ENCODE data around the gene LNPK. TPM values are rescaled to one million over a fixed set of nuclear protein-coding genes. Genes with fewer than 3 reads are reported as not detected.

The LNPK gene
- total RNA-seq, 1 experiment from 2014 or later = 10.3 TPM

DNA sequence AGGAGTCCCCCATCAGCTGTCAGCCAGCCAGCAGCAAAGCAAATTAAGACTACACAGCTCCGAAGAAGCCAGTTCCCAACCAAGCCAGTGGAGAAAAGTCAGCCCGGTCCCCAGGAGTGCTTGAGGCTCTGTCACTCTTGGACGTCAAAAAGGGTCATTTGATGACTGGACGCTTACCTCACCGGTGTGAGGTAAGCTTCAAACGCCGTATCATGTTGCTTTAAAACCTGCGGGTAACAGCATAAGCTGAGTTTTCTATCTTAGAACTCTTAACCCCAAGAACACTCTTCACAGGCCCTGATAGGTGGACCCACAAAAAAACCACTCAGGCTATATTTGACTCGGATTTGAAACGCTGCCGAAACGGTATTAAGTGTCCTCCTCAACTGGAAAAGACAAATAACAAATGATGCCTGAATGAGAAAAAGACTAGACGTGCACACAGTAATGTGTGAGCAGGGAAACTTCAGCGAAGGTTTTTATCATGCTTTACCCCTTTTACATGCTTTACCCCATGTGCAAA lies 682 bp upstream of the LNPK start:
- H3K27ac Mint-ChIP-seq = peak overlapping the region; percentile 26; the same call in 1 of the 2 replicates
- ChIA-PET CTCF (interaction anchor here (2.0 to 2.5 kb wide), 2 partner anchors 95 to 313 kb away, joined by 7 to 9 read pairs; no protein-coding TSS in a partner anchor), POLR2A (interaction anchor here (0.6 kb wide), 1 partner anchor 26 kb away, joined by 3 read pairs; no protein-coding TSS in a partner anchor)
- ATAC-seq = no peak
- TF ChIP-seq CBFB (CRISPR knock-in tag; IDR thresholded peaks at IDR 0.05; ENCODE audit: low read depth) (no peak), JAZF1 (CRISPR knock-in tag; IDR thresholded peaks at IDR 0.05) (no peak), CREB1 (CRISPR knock-in tag; IDR thresholded peaks at IDR 0.05) (no peak), ZNF121 (CRISPR knock-in tag; IDR thresholded peaks at IDR 0.05) (no peak), RORB (CRISPR knock-in tag; IDR thresholded peaks at IDR 0.05) (no peak), ETV6 (CRISPR knock-in tag; IDR thresholded peaks at IDR 0.05) (no peak), MYBL2 (CRISPR knock-in tag; IDR thresholded peaks at IDR 0.05) (no peak), HMGA2 (CRISPR knock-in tag; IDR thresholded peaks at IDR 0.05) (no peak)
- TF ChIP-seq, protein P1, sequence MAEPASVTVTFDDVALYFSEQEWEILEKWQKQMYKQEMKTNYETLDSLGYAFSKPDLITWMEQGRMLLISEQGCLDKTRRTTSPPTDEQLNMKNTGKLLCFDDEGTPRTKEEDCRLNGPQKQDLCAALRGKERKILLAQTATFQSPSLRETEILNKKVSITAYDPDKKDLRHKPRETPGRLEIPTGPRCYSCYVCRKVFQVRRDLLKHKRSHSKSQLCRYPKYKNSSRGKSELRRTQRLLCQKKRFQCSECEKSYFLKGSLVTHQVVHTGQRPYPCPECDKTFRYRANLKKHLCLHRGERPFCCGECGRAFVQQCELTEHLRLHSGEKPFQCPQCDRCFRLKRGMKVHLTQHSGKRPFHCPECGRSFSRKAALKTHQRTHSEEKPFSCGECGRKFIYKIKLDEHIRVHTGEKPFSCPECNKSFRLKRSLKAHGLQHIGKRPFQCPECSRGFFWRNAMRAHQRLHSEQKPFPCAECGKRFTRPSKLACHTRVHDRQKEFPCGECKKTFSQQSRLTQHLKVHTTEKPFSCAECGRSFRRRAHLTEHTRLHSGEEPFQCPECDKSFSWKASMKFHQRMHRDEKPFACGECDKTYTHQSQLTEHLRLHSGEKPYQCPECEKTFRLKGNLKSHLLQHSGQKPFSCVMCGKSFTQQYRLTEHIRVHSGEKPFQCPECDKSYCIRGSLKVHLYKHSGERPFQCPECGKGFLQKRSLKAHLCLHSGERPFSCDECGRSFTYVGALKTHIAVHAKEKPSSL (CRISPR knock-in tag; conservative IDR thresholded peaks at IDR 0.05) = no peak
- TF ChIP-seq, protein P2, sequence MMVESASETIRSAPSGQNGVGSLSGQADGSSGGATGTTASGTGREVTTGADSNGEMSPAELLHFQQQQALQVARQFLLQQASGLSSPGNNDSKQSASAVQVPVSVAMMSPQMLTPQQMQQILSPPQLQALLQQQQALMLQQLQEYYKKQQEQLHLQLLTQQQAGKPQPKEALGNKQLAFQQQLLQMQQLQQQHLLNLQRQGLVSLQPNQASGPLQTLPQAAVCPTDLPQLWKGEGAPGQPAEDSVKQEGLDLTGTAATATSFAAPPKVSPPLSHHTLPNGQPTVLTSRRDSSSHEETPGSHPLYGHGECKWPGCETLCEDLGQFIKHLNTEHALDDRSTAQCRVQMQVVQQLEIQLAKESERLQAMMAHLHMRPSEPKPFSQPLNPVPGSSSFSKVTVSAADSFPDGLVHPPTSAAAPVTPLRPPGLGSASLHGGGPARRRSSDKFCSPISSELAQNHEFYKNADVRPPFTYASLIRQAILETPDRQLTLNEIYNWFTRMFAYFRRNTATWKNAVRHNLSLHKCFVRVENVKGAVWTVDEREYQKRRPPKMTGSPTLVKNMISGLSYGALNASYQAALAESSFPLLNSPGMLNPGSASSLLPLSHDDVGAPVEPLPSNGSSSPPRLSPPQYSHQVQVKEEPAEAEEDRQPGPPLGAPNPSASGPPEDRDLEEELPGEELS (CRISPR knock-in tag; IDR thresholded peaks at IDR 0.05) = no peak
- TF ChIP-seq, protein P3, sequence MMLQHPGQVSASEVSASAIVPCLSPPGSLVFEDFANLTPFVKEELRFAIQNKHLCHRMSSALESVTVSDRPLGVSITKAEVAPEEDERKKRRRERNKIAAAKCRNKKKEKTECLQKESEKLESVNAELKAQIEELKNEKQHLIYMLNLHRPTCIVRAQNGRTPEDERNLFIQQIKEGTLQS (CRISPR knock-in tag; conservative IDR thresholded peaks at IDR 0.05) = no peak
- H3K4me3 Mint-ChIP-seq = peak overlapping the region; percentile 83
- no peaks in the 10 kb centered on the region for H3K9me3 Mint-ChIP-seq
- peaks cover 21% of the 10 kb centered on the region for H3K27me3 Mint-ChIP-seq (ENCODE audit: low read depth)
- DNase-seq (ENCODE audit: low spot score) = no peak
- H3K4me1 Mint-ChIP-seq = peaks cover 14% of the 10 kb centered on the region
- H3K36me3 Mint-ChIP-seq = no peaks in the 10 kb centered on the region

DNA sequence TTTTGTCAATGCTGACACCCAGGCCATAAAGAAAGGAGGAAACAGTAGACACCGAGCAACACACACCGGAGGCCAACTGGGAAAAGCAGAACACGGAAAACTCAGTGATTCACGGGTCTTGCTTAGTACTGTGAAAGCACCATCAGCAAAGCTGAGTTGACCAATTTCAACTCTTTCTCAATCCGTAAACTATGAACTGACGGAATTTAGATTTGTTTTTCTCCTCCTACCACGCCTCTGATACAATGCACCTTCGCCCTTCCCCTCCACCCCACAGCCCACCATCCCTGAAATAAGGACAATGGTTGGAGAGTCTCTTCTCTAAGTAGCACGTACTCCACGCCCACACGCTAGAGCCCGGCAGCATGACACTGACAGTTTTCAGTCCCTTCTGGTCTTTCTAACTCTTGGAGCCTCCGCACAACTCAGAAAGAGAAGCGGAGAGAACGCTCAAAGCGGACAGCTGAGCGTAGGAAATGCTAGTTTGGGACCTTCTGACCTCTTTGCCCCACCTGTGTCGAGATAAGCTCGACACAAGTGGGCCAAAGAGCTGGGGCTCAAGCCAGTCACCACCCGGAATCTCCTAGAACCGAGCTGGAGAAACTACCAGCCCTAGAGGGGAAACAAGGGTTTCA lies 669 bp downstream of the LNPK start:
- H3K4me1 Mint-ChIP-seq = peaks cover 14% of the 10 kb centered on the region
- ATAC-seq (peak; percentile 28), DNase-seq (ENCODE audit: low spot score) (peak; percentile 12)
- no peaks in the 10 kb centered on the region for H3K9me3 Mint-ChIP-seq
- no peaks in the 10 kb centered on the region for H3K36me3 Mint-ChIP-seq
- peak overlapping the region; percentile 83 for H3K4me3 Mint-ChIP-seq
- H3K27me3 Mint-ChIP-seq (ENCODE audit: low read depth) = peaks cover 21% of the 10 kb centered on the region
- ChIA-PET POLR2A (no interaction called here), CTCF (interaction anchor here (0.8 to 2.5 kb wide), 4 partner anchors 78 to 312 kb away, joined by 4 to 9 read pairs (median 6); no protein-coding TSS in a partner anchor)
- peak overlapping the region; percentile 28; the same call in 1 of the 2 replicates for H3K27ac Mint-ChIP-seq
- TF ChIP-seq, protein P4, sequence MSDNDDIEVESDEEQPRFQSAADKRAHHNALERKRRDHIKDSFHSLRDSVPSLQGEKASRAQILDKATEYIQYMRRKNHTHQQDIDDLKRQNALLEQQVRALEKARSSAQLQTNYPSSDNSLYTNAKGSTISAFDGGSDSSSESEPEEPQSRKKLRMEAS (CRISPR knock-in tag; IDR thresholded peaks at IDR 0.05) = no peak
- TF ChIP-seq, protein P5, sequence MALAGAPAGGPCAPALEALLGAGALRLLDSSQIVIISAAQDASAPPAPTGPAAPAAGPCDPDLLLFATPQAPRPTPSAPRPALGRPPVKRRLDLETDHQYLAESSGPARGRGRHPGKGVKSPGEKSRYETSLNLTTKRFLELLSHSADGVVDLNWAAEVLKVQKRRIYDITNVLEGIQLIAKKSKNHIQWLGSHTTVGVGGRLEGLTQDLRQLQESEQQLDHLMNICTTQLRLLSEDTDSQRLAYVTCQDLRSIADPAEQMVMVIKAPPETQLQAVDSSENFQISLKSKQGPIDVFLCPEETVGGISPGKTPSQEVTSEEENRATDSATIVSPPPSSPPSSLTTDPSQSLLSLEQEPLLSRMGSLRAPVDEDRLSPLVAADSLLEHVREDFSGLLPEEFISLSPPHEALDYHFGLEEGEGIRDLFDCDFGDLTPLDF (CRISPR knock-in tag; IDR thresholded peaks at IDR 0.05) = no peak
- no peak for TF ChIP-seq SP1 (CRISPR knock-in tag; conservative IDR thresholded peaks at IDR 0.05)
- no peak for TF ChIP-seq IRF2 (CRISPR knock-in tag; IDR thresholded peaks at IDR 0.05; ENCODE audit: borderline replicate concordance, low read depth)
- TF ChIP-seq, protein P6, sequence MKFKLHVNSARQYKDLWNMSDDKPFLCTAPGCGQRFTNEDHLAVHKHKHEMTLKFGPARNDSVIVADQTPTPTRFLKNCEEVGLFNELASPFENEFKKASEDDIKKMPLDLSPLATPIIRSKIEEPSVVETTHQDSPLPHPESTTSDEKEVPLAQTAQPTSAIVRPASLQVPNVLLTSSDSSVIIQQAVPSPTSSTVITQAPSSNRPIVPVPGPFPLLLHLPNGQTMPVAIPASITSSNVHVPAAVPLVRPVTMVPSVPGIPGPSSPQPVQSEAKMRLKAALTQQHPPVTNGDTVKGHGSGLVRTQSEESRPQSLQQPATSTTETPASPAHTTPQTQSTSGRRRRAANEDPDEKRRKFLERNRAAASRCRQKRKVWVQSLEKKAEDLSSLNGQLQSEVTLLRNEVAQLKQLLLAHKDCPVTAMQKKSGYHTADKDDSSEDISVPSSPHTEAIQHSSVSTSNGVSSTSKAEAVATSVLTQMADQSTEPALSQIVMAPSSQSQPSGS (CRISPR knock-in tag; IDR thresholded peaks at IDR 0.05; ENCODE audit: borderline replicate concordance, low read depth) = no peak
- no peak for TF ChIP-seq ZNF138 (CRISPR knock-in tag; conservative IDR thresholded peaks at IDR 0.05)
- no peak for TF ChIP-seq GABPB1 (CRISPR knock-in tag; IDR thresholded peaks at IDR 0.05)
- TF ChIP-seq, protein P7, sequence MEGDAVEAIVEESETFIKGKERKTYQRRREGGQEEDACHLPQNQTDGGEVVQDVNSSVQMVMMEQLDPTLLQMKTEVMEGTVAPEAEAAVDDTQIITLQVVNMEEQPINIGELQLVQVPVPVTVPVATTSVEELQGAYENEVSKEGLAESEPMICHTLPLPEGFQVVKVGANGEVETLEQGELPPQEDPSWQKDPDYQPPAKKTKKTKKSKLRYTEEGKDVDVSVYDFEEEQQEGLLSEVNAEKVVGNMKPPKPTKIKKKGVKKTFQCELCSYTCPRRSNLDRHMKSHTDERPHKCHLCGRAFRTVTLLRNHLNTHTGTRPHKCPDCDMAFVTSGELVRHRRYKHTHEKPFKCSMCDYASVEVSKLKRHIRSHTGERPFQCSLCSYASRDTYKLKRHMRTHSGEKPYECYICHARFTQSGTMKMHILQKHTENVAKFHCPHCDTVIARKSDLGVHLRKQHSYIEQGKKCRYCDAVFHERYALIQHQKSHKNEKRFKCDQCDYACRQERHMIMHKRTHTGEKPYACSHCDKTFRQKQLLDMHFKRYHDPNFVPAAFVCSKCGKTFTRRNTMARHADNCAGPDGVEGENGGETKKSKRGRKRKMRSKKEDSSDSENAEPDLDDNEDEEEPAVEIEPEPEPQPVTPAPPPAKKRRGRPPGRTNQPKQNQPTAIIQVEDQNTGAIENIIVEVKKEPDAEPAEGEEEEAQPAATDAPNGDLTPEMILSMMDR (IDR thresholded peaks at IDR 0.05) = no peak
- TF ChIP-seq ETV6 (CRISPR knock-in tag; IDR thresholded peaks at IDR 0.05) = no peak
- TF ChIP-seq GRHL2 (CRISPR knock-in tag; IDR thresholded peaks at IDR 0.05; ENCODE audit: insufficient replicate concordance, severe bottlenecking) = no peak
- TF ChIP-seq ATF1 (CRISPR knock-in tag; IDR thresholded peaks at IDR 0.05) = no peak

All from WTC11 (cell line).